Stimulated activated CD4-positive, alpha-beta T cell treated with anti-CD3 and anti-CD28 coated beads, Interleukin-15, amount 100 ng/mL, for 1 hour (primary cell): ENCODE data around the gene CEP72.
"Not testable (repeated sequence)": the region's sequence is repeated elsewhere in the genome, so short reads cannot be mapped to it uniquely, and the experiment has no call there.

Experiments used
- DNase-seq, 2 donors: peaks; one replicate each; pipeline ENCODE4 v3.0.0-alpha.2; 2020; ENCODE audit warnings: low read depth in 1 of 2, low spot score in 1 of 2

Gene CEP72

DNA sequence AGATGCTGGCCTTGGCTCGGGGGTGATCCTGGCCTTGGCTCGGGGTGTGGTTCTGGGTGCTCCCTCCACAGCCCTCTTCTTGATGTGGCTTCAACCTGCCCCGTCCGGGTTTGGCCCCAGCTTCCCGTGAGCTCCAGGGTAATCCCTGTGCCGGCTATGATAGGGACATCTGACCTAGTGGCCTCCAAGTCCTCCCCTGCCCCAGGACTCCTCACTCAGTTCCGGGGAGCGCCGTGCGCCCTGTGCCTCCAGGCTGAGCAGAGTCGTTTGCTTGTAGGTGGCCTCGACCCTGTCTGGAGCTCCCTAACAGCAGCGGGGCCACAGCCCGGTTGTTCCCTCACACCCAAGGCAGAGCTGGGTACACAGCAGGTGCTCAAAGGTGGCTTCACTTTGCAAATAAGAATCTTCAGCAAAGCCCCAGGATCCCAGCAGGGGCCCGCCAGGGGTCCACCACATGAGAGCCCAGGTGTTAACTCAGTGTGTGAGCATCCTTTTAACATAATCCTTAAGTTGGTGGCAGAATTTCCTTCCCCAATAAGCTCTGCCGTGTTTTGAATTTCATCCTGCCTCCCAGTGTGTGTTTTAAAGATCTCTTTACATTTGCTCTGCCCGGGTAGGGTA lies 32.3 kb upstream of the CEP72 start:
- no peak for DNase-seq

DNA sequence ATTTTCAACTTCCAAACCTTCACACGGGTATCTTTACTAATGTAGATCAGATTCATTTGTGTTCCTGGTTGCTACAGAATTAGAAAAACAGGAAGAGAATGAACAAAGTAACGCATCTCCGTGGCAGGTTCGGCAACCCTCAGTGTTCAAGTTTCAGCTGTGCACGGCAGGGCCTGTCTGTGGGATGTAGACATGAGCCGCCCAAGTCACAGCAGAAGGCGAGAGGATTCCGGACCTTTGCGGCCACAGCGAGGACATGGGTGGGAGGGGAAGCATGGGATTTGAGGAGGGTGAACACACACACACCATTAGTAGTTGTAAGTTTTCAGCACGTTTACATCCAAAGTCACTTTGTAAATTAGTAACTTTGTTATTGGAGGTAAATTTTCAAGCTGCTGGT lies 31.7 kb upstream of the CEP72 start:
- DNase-seq: no peak

DNA sequence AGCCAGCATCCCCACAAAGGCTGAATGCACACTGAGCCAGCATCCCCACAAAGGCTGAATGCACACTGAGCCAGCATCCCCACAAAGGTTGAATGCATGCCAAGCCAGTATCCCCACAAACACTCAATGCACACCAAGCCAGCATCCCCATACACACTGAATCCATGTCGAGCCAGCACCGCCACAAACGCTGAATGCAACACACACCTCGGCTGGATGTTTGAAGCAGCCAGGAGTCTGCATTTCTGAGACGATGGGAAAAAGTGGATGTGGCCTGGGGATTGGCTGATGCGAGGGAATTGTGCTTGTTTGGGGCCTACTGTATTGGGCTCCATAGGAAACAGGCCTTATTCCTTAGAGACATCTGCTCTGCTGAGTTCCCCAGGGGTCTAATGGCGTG lies 30.9 kb upstream of the CEP72 start:
- DNase-seq: no peak

DNA sequence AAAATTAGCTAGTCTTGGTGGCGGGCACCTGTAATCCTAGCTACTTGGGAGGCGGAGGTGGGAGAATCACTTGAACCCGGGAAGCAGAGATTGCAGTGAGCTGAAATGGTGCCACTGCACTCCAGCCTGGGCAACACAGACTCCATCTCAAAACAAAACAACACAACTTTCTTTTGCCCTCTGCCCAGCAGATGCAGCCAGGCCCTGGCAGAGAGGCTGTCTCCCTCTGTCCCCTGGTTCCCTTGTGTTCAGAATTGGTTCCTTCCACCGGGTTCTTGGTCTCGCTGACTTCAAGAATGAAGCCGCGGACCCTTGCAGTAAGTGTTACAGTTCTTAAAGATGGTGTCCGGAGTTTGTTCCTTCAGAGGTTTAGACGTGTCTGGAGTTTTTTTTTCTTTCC lies 30.2 kb upstream of the CEP72 start:
- DNase-seq: no peak

DNA sequence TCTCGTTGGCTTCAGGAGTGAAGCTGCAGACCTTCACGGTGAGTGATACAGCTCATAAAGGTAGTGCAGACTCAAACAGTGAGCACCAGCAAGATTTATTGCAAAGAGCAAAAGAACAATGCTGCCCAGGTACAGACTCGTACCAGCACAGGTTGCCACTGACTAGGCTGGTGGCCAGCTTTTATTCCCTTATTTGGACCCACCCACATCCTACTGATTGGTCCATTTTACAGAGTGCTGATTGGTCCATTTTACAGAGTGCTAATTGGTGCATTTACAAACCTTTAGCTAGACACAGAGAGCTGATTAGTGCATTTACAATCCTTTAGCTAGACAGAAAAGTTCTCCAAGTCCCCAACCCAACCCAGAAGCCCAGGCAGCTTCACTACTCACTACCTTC lies 29.7 kb upstream of the CEP72 start:
- DNase-seq: not testable (repeated sequence)

DNA sequence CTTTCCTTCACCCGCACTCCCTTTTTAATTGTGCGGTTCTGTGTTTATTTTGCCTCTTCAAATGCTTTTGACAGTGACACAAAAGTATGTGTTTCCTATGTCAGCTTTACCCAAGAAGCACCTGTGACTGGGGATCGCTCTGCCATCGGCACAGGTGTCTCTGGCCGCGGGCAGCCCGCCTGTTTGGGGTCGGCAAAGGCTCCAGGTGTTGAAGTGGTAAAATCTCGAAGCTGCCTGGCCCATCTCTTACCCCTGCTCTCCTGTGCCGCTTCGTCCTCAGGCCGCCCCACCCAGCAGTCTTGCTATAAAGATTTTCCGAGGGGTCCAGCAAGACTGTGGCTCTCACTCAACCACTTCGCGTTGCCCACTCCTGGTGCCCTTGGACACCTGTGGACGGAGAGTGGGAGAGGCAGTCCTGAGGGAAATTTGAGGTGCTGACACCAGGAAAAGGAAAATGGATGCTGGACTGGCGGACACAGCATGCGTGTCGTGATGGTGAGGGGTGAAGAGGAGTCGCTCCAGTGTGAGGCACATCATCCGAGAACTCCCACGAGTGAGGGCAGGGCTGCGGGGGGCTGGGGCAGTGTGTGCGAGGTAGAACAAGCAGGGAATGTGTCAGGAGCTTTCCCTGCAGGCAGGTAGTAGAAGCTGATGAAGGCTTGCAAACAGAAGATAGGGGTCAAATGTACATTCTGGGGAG lies 29.1 kb upstream of the CEP72 start:
- DNase-seq: no peak

DNA sequence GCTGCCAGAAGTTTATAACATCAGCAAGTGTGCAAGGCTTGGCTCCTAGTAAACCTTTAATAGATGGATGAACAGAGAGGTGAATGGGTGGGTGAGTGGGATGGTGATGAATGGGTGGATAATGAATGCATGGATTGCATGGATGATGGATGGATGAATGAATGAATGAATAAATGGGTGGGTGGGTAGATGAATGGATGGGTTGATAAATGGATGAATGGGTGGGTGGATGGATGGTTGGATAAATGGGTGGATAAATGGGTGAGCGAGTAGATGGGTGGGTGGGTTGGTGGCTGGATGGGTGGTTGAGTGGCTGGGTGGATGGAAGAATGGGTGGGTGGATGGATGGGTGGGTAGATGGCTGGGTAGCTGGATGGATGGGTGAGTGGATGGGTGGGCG lies 28.5 kb upstream of the CEP72 start:
- DNase-seq: no peak

DNA sequence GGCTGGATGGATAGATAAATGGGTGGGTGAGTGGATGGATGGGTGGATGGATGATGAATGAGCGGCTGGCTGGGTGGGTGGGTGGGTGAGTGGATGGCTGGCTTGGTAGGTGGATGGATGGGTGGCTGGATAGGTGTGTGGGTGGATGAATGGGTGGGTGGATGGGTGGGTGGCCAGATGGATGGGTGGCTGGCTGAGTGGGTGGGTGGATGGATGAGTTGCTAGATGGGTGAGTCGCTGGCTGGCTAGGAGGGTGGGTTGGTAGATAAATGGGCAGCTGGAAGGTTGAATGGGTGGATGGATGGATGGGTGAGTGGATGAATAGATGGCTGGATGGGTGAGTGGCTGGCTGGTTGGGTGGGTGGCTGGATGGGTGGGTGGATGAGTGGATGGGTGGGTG lies 27.9 kb upstream of the CEP72 start:
- no peak for DNase-seq

DNA sequence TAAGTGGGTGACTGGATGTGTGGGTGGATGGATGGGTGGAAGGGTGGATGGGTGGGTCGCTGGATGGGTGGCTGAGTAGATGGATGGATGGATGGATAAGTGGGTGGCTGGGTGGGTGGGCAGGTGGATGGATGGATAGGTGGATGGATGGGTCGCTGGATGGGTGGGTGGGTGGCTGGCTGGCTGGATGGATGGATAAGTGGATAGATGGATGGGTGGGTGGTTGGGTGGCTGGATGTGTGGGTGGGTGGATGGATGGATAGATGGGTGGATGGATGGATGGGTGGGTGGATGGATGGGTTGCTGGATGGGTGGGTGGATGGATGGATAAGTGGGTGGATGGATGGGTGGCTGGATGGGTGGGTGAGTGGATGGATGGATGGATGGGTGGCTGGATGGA lies 27.3 kb upstream of the CEP72 start:
- DNase-seq: no peak

DNA sequence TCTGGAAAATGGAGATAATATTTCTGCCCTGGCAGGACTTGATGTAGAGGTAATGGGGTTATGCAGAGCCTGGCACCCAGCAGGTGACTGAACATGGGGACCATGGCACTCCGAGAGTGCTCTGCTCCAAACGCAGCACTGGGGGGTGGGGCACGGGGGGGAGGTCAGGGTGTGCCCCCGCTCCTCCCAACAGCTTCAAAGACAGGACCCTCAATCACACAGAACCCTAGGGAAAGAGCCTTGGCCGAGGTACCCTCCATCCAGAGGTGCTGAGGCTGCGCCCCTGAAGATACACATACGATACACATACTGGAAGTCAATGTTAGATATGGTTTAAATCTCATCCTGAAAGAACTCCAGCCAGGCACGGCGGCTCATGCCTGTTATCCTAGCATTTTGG lies 26.6 kb upstream of the CEP72 start:
- DNase-seq: no peak

DNA sequence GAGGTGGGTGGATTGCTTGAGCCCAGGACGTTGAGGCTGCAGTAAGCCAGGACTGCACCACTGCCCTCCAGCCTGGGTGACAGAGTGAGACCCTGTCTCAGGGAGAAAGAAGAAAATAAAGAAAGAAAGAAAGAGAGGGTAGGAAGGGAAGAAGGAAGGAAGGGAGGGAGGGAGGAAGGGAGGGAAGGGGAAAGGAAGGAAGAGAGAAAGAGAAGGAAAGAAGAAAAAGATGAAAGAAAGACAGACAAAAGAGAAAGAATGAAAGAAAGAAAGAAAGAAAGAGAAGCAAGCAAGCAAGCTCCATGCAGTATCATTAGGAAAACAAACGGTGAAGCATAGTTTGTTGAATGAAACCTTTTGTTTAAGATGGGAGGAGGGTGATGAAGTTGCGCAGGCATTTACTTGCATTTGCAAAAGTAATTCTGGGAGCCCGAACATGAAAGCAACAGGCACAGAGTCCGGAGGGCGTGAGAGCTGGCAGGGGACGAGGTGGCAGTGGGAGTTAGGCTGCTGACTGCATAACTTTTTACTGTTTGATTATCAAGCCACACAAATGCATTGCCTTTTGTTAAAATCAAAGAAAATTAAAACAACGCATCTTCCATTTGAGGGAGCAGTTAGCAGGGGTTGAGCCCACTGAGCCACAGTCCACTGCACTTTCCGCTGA lies 26.0 kb upstream of the CEP72 start:
- no peak for DNase-seq

DNA sequence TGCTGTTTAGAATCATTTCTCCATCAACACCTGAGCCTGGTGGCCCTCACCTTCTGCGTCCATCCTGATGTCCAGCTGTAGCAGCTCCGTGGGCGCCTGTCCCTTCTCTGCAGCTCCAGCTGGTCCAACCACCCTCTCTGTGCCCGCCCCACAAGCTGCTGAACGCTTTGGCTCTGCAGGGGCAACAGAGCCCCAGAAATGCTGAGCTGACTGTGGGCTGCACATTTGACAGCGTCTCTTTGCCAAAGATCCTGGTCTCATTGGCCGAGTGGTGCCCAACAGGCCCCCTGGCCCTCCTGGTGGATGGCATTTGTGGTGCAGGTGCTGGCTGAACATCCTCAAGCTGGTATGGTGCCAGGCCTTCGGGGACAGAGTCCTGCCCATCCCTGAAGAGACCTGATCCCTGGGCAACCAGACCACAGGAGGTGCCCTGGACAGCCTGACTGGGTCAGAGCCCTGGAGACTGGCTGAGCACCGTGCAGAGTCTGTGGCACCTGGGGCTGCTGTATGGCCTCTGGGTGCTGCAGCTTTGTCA lies 25.3 kb upstream of the CEP72 start:
- no peak for DNase-seq

DNA sequence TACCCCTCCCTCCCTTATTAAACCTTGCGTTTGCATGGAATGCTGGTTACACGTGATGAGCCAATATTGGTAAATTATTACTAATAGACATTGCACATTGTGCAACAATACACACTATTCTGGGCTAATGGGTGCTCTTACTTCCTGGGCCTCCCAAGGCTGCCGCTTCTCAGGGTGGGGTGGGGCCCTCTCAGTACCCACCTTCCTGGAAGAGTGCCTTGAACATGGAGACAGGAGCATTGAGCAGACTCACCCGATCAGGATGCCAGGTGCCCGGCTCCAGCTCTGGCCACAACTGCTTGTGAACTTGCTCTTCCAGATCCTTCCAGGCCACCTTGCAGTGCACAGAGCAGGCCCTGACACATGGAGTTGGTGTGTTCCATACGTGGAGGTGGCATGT lies 24.7 kb upstream of the CEP72 start:
- DNase-seq: no peak

DNA sequence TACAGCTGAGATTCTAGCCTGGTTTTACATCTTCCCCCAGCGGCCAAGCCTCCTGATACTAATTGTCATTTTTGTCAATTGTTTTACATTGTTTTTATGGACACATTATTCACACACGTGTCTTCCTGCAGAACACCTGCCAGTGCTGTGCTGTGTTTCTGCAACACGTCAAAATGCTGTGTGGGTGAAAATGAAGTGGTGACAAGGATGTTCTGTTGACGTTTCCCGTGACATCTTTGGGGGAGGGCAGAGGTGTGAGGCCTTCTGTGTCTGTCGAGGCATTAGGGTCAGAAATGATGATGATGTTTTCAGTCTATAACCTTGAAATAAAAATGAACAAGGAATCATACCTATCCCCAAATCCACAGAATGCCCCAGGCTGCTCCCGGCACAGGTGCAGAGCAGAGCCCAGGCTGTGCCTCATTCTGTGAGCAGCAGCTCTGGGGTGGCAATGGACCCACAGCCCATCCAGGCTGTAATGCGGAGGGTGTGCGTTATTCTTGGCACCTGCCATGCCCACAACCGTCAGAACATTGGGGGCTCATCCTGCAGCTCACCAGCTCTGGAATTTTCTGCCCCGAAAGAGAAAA lies 23.6 kb upstream of the CEP72 start:
- DNase-seq: no peak

DNA sequence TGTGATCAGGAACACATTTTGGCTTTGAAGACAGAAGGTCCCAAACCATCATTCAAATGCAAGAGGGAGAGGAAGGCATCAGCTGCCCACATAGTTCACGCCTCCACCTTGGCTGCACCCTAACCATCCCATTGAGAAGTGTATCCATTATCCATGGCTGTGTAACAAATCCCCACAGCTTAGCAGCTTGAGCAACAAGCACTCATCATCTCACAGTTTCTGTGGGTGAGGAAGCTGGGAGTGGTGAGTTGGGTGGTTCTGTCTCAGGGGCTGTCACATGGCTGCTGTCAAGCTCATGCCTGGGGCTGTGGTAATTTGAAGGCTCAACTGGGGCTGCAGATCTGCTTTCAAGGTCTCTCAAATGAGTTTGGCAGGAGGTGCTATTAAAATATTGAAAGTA lies 23.0 kb upstream of the CEP72 start:
- DNase-seq: no peak

DNA sequence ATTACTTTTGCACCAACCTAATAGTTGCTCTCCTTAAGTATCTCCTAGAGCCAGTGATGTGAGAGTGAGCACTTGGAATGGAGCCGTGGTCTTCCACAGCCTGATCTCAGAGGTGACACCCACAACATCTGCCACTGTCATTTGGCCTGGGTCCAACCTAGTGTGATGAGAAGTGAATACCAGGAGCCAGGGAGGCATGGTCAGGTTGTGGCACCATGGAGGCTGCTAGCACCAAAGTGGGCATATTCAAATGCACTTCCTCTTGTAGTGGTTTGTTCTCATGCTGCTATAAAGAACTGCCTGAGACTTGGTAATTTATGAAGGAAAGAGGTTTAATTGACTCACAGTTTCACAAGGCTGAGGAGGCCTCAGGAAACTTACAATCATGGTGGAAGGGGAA lies 22.6 kb upstream of the CEP72 start:
- DNase-seq: no peak

DNA sequence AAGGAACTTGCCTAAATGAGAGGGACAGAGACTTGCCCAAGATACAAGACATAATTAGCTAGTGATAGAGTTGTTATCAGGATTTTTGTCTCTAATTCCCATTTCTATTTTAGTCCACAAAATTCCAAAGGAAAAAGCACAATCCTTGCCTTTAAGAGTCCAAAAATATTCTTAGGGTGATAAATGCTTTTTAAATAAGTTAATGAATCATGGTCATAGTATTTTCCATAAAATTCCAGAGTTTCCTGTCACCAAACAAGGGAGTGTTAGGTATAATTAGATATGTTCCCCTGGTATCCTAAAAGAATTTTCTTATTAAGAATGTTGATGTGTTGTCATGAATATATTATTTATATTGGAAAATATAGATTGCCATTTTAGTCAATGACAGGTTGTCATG lies 21.8 kb upstream of the CEP72 start:
- DNase-seq: no peak

DNA sequence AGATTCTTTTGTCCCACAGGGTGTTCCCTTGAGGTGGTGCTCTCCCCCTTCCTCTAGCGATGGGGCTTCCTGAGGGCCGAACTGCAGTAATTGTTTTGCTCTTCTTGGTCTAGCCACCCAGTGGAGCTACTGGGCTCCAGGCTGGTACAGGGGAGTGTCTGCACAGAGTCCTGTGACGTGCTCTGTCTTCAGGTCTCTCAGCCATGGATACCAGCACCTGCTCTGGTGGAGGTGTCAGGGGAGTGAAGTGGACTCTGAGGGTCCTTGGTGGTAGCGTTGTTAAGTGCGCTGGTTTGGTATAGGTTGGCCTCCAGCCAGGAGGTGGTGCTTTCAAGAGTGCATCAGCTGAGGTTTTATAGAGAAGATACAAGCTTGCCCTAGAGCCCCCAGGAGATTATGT lies 20.4 kb upstream of the CEP72 start:
- no peak for DNase-seq

DNA sequence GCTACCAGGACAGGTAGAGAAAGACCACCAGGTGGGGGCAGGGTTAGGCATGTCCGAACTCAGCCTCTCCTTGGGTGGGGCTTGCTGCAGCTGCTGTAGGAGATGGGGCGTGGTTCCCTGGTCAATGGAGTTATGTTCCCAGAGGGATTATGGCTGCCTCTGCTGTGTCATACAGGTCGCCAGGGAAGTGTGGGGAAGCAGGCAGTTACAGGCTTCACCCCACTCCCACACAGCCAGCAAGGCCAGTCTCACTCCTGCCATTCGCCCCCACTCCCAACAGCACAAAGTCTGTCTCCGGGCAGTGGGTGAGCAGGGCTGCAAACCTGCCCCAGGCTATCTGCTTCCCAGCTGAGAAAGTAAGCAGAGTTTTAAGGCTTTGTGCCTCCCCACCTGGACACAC lies 20.0 kb upstream of the CEP72 start:
- no peak for DNase-seq

DNA sequence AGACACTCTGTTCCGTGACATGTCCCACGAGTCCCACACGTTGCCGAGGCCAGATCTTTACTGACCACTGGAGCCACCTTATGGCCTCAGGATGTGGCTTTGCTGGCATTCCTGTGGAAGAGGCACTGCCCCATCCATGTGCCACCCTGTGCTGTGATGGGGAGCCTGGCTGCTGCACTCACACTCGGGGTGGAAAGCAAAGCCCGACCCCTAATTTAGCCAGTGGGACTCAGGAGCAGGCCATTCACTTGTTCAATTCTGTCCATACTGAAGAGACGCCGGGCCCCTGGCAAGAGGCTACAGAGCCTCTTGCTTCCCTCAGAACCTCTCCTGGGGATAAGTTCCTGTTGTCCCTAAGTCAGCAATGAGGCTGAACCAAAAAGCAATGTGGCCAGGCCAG lies 18.6 kb upstream of the CEP72 start:
- no peak for DNase-seq

DNA sequence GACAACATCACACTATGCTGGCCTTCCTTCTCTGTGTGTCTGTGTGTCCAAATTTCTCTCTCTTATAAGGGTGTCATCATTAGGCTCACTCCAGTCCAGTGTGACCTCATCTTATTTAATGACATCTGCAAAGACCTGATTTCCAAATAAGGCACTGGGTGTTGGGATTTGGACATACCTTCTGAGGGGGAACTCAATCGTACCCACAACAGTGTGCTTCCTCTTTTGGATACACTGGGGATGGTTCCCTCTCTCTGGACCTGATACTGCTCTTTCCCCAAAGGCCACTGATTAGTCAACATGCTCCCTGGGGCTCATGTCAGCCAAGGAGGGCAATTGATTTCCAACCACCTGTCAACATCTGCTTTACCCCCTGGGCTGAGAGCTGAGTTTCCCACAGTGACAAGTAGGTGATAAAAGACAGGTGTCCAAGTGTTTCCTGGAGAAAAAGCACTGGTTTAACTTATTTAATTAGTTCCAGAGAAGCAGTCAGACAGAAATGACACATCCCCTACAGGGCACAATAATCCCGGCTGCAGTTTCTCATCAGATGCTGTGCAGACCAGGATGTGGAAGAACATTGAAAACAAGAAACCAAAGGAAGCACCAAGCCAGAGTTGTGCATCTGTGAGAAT lies 17.8 kb upstream of the CEP72 start:
- no peak for DNase-seq
